OCI-LY3 (cell line): Measurements from ENCODE around the gene N4BP2.

Experiments
- EZH2phosphoT487 ChIP-seq: fragments of 200-600 bp; shearing (Covaris generic); IDR thresholded peaks from 2 replicates; pipeline ENCODE4 v1.6.1; 2018; ENCODE audit warnings: antibody characterized with exemption, mixed run types, low read depth
- TF ChIP-seq, protein P1 (sequence below): fragments of 200-600, 300-600 bp; sonication (generic); IDR thresholded peaks from 2 replicates; pipeline ENCODE4 v1.5.1; 2014; ENCODE audit warnings: antibody characterized with exemption, low read length, low read depth

DNA sequence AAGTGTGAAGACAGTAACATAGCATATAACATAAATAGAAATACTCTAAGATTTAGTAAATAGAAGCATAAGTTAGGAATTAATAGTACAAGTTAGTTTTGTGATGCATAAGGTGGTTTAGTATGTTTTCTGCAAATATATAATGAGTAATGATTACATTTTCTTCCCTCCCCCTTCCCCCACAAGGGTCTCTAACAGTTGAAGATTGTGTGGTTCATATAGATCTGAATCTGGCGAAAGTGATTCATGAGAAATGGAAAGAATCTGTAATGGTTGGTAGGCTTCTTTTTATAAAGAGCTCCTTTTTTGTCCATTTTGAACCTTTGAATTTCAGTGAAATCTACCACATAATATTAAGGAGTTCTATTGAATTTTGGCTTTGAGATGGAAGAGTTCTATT, 66.3 kb downstream of the N4BP2 start:
- TF ChIP-seq, protein P1, sequence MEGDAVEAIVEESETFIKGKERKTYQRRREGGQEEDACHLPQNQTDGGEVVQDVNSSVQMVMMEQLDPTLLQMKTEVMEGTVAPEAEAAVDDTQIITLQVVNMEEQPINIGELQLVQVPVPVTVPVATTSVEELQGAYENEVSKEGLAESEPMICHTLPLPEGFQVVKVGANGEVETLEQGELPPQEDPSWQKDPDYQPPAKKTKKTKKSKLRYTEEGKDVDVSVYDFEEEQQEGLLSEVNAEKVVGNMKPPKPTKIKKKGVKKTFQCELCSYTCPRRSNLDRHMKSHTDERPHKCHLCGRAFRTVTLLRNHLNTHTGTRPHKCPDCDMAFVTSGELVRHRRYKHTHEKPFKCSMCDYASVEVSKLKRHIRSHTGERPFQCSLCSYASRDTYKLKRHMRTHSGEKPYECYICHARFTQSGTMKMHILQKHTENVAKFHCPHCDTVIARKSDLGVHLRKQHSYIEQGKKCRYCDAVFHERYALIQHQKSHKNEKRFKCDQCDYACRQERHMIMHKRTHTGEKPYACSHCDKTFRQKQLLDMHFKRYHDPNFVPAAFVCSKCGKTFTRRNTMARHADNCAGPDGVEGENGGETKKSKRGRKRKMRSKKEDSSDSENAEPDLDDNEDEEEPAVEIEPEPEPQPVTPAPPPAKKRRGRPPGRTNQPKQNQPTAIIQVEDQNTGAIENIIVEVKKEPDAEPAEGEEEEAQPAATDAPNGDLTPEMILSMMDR = no peak
- TF ChIP-seq EZH2phosphoT487 = no peak
